Prostate gland (tissue), 2 donors: ENCODE data around the gene PRTG.

Source experiments
- POLR2A ChIP-seq: fragments of 450-650 bp; IDR thresholded peaks from one replicate; pipeline ENCODE4 v1.6.1; 2016; ENCODE audit warnings: antibody characterized with exemption, mild to moderate bottlenecking
- POLR2AphosphoS5 ChIP-seq: sonication (generic); formaldehyde crosslinking; IDR thresholded peaks from one replicate; pipeline ENCODE4 v1.6.1; 2017; ENCODE audit warnings: antibody characterized with exemption
- TF ChIP-seq, protein P1 (sequence below), 4 experiments: fragments of 200-600 bp in 2 of 4; fragments of 450-650 bp in 2 of 4; sonication (generic) in 2 of 4; IDR thresholded peaks; 1 replicate in 3 of 4; 2 replicates in 1 of 4; pipeline ENCODE4 v1.5.1; 2016 to 2019; ENCODE audit warnings: antibody characterized with exemption in 4 of 4, mild to moderate bottlenecking in 2 of 4, moderate library complexity in 2 of 4

DNA sequence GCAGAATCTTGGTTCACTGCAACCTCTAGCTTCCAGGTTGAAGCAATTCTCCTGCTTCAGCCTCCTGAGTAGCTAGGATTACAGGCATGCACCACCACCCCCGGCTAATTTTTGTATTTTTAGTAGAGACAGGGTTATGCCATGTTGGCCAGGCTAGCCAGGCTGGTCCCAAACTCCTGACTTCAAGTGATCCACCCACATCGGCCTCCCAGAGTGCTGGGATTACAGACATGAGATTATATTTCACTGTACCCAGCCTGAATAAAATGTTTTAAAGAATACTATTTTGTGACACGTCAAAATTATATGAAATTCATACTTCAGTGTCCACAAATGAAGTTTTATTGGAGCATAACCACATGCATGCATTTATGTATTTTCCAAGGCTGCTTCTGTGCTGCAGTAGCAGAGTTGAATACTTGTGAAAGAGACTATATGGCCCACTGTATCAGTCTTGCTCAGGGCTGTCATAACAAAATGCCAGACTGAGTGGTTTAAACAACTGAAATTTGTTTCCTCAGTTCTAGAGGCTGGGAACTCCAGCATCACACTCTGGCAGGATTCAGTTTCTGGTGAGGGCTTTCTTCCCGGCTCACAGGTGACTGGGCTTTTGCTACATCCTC is 77.2 kb downstream of the PRTG start:
- TF ChIP-seq, protein P1, sequence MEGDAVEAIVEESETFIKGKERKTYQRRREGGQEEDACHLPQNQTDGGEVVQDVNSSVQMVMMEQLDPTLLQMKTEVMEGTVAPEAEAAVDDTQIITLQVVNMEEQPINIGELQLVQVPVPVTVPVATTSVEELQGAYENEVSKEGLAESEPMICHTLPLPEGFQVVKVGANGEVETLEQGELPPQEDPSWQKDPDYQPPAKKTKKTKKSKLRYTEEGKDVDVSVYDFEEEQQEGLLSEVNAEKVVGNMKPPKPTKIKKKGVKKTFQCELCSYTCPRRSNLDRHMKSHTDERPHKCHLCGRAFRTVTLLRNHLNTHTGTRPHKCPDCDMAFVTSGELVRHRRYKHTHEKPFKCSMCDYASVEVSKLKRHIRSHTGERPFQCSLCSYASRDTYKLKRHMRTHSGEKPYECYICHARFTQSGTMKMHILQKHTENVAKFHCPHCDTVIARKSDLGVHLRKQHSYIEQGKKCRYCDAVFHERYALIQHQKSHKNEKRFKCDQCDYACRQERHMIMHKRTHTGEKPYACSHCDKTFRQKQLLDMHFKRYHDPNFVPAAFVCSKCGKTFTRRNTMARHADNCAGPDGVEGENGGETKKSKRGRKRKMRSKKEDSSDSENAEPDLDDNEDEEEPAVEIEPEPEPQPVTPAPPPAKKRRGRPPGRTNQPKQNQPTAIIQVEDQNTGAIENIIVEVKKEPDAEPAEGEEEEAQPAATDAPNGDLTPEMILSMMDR (IDR thresholded peaks at IDR 0.05), result no peak
- TF ChIP-seq POLR2A (no peak), POLR2AphosphoS5 (no peak)
